GM23338 (cell line): ENCODE data around the gene LIPT1. TPM values are rescaled to one million over a fixed set of nuclear protein-coding genes. Genes with fewer than 3 reads are reported as not detected.

Experiments
- ATAC-seq: fragments of 200-7000 bp; cut with Tn5 transposase; 3 replicates; pipeline ENCODE4 v1.9.1; 2020
- DNase-seq: peaks from one replicate; pipeline ENCODE4 v3.0.0-alpha.2; 2015; ENCODE audit warnings: low spot score
- H2AFZ ChIP-seq: fragments of 200-600 bp; sonication (generic); 2 replicates; pipeline ENCODE4 v1.8.0; 2016; ENCODE audit warnings: antibody characterized with exemption, mild to moderate bottlenecking, moderate library complexity
- H3F3A ChIP-seq: fragments of 200-600 bp; sonication (generic); replicated peaks from 2 replicates; pipeline ENCODE4 v1.8.0; 2017; ENCODE audit warnings: antibody characterized with exemption, mixed run types, low read depth
- H3K27ac ChIP-seq: fragments of 200-600 bp; sonication (generic); 2 replicates; pipeline ENCODE4 v1.6.1; 2016; ENCODE audit warnings: low read depth
- H3K27me3 ChIP-seq: fragments of 200-600 bp; sonication (generic); 2 replicates; pipeline ENCODE4 v1.8.0; 2016; ENCODE audit warnings: mild to moderate bottlenecking, mixed run types, moderate library complexity; ENCODE audit not compliant: insufficient read depth
- H3K36me3 ChIP-seq: fragments of 200-600 bp; sonication (generic); 2 replicates; pipeline ENCODE4 v1.8.0; 2016; ENCODE audit warnings: mild to moderate bottlenecking; ENCODE audit not compliant: insufficient read depth
- H3K4me1 ChIP-seq: fragments of 200-600 bp; sonication (generic); 2 replicates; pipeline ENCODE4 v1.8.0; 2016; ENCODE audit warnings: mild to moderate bottlenecking, moderate library complexity; ENCODE audit not compliant: insufficient read depth
- H3K4me2 ChIP-seq: fragments of 200-600 bp; sonication (generic); 2 replicates; pipeline ENCODE4 v1.7.1; 2017; ENCODE audit warnings: mixed run types
- H3K4me3 ChIP-seq: fragments of 200-600 bp; sonication (generic); 2 replicates; pipeline ENCODE4 v1.6.1; 2016; ENCODE audit warnings: mixed run types
- H3K79me2 ChIP-seq: fragments of 200-600 bp; sonication (generic); replicated peaks from 2 replicates; pipeline ENCODE4 v1.8.0; 2017; ENCODE audit warnings: mild to moderate bottlenecking; ENCODE audit not compliant: insufficient read depth
- H3K9me2 ChIP-seq: fragments of 200-600 bp; sonication (generic); 2 replicates; pipeline ENCODE4 v1.8.0; 2017; ENCODE audit not compliant: insufficient read depth
- H4K20me1 ChIP-seq: fragments of 200-600 bp; sonication (generic); replicated peaks from 2 replicates; pipeline ENCODE4 v1.8.0; 2017; ENCODE audit warnings: mild to moderate bottlenecking; ENCODE audit not compliant: insufficient read depth
- H3K27ac Mint-ChIP-seq: 2 replicates; pipeline ENCODE4 v1.8.0; 2020; ENCODE audit warnings: inconsistent platforms, mild to moderate bottlenecking, moderate library complexity, mixed read lengths
- H3K27me3 Mint-ChIP-seq: 3 replicates; pipeline ENCODE4 v1.8.0; 2022; ENCODE audit warnings: low read depth, mild to moderate bottlenecking, moderate library complexity, mixed read lengths, inconsistent platforms; ENCODE audit not compliant: insufficient read depth, poor library complexity
- H3K36me3 Mint-ChIP-seq: 3 replicates; pipeline ENCODE4 v1.8.0; 2021; ENCODE audit warnings: low read depth, mild to moderate bottlenecking, inconsistent platforms, moderate library complexity, mixed read lengths
- H3K4me1 Mint-ChIP-seq: 3 replicates; pipeline ENCODE4 v1.8.0; 2020; ENCODE audit warnings: mild to moderate bottlenecking, inconsistent platforms, mixed read lengths
- H3K4me3 Mint-ChIP-seq: 3 replicates; pipeline ENCODE4 v1.8.0; 2021; ENCODE audit warnings: moderate library complexity, mild to moderate bottlenecking, inconsistent platforms, mixed read lengths
- H3K9me3 Mint-ChIP-seq: 3 replicates; pipeline ENCODE4 v1.8.0; 2020; ENCODE audit warnings: moderate library complexity, mild to moderate bottlenecking, inconsistent platforms, mixed read lengths
- CREB1 ChIP-seq: fragments of 250-450 bp; sonication (Bioruptor Pico); IDR thresholded peaks from 2 replicates; pipeline ENCODE4 v1.5.0; 2020; ENCODE audit warnings: low read depth, mild to moderate bottlenecking, moderate library complexity
- CTCF ChIP-seq, 2 experiments: fragments of 200-600 bp in 1 of 2; sonication (generic) in 1 of 2; conservative IDR thresholded peaks; 2 replicates each; pipeline versions ENCODE4 v1.5.1 to v1.6.1; 2016 to 2017; ENCODE audit warnings: antibody characterized with exemption in 2 of 2, low read depth in 2 of 2, mild to moderate bottlenecking in 2 of 2, moderate library complexity in 1 of 2
- EZH2 ChIP-seq: fragments of 200-600 bp; sonication (generic); IDR thresholded peaks from one replicate; pipeline ENCODE4 v1.8.0; 2017; ENCODE audit warnings: antibody characterized with exemption, mild to moderate bottlenecking, low read depth; ENCODE audit not compliant: unreplicated experiment
- EZH2phosphoT487 ChIP-seq: fragments of 200-600 bp; sonication (generic); IDR thresholded peaks from one replicate; pipeline ENCODE4 v1.8.1; 2018; ENCODE audit warnings: antibody characterized with exemption; ENCODE audit not compliant: unreplicated experiment
- JUNB ChIP-seq: IDR thresholded peaks from one replicate; pipeline ENCODE4 v1.6.1; 2016; ENCODE audit warnings: antibody characterized with exemption; ENCODE audit not compliant: unreplicated experiment
- NANOG ChIP-seq: IDR thresholded peaks from 2 replicates; pipeline ENCODE4 v1.6.1; 2016; ENCODE audit warnings: antibody characterized with exemption, borderline replicate concordance
- REST ChIP-seq: IDR thresholded peaks from one replicate; pipeline ENCODE4 v1.6.1; 2018; ENCODE audit warnings: antibody characterized with exemption; ENCODE audit not compliant: unreplicated experiment
- STAT1 ChIP-seq: IDR thresholded peaks from one replicate; pipeline ENCODE4 v1.6.1; 2016; ENCODE audit warnings: antibody characterized with exemption; ENCODE audit not compliant: unreplicated experiment
- ZNF114 ChIP-seq: fragments of 250-450 bp; sonication (Bioruptor Pico); IDR thresholded peaks from 2 replicates; pipeline ENCODE4 v1.5.0; 2020; ENCODE audit warnings: mild to moderate bottlenecking, moderate library complexity
- ZNF331 ChIP-seq: fragments of 250-450 bp; sonication (Bioruptor Pico); IDR thresholded peaks from 2 replicates; pipeline ENCODE4 v1.5.0; 2020; ENCODE audit warnings: low read depth, mild to moderate bottlenecking, moderate library complexity
- ZNF462 ChIP-seq: fragments of 250-450 bp; sonication (Bioruptor Pico); IDR thresholded peaks from 2 replicates; pipeline ENCODE4 v1.5.0; 2020; ENCODE audit warnings: mild to moderate bottlenecking, moderate library complexity
- long read RNA-seq: library from polyadenylated mRNA; unstranded; transcript quantifications from one replicate; pipeline ENCODE4 v2.0.0, GENCODE V29; 2020; ENCODE audit not compliant: unreplicated experiment
- polyA plus RNA-seq: library from polyadenylated mRNA; unstranded; fragments of >200 nt; fragmentation: Nextera tagmentation; extraction: Ambion mirVana; gene quantifications from 2 replicates; pipeline ENCODE4 v1.2.1, GENCODE V29; 2016
- total RNA-seq: library from RNA; depleted of rRNA; stranded (reverse); fragments of >200 nt; shearing (Covaris generic); gene quantifications from 2 replicates; pipeline ENCODE4 v1.2.3, GENCODE V29; 2014; rRNA removed
- TF ChIP-seq, protein P1 (sequence below): IDR thresholded peaks from 2 replicates; pipeline ENCODE4 v1.6.1; 2016; ENCODE audit warnings: antibody characterized with exemption

Gene LIPT1
- total RNA-seq (7.7 and 11.5 TPM in 2 replicates), polyA plus RNA-seq (12.7 and 15.4 TPM in 2 replicates)
- long read RNA-seq, partial matches to known transcripts: 2 of 10 reads
- long read RNA-seq, other reads (novel, unspliced or antisense): 4 of 10 reads

GRCh38 chr2:99154643-99155536 is at the start of gene LIPT1, which contains the start of gene TSGA10:
LIPT1 (plus strand) TSS chr2:99154967; CDS start chr2:99161958, 6,991 bp downstream.
TSGA10 (minus strand) TSS chr2:99154942; CDS start chr2:99109439, 45,503 bp downstream.
- peak; percentile 92 for ATAC-seq
- DNase-seq: peak; percentile 91
- no peaks in the 10 kb centered on the region for H3K9me2 ChIP-seq
- 0 out of 2 replicates have a peak, but pooled peaks cover 4% of the 10 kb centered on the region for H4K20me1 ChIP-seq
- peak within 1 kb of the TSS; percentile 99 for H2AFZ ChIP-seq
- H3K4me3 ChIP-seq: peak within 1 kb of the TSS; percentile 92
- Mint-ChIP-seq H3K4me3 (peak within 1 kb of the TSS; percentile 87), H3K27ac (peak within 1 kb of the TSS; percentile 95), H3K27me3 (peaks cover 4% of the 10 kb centered on the region), H3K36me3 (peaks cover 18% of the 10 kb centered on the region), H3K4me1 (peaks cover 16% of the 10 kb centered on the region), H3K9me3 (no peaks in the 10 kb centered on the region)
- H3F3A ChIP-seq: no peaks in the 10 kb centered on the region
- peaks cover 16% of the 10 kb centered on the region for H3K79me2 ChIP-seq
- H3K4me2 ChIP-seq: peak within 1 kb of the TSS; percentile 97
- H3K4me1 ChIP-seq: peaks cover 14% of the 10 kb centered on the region
- H3K27me3 ChIP-seq: no peaks in the 10 kb centered on the region
- peak within 1 kb of the TSS; percentile 74; the same call in 1 of the 2 replicates for H3K27ac ChIP-seq
- peaks cover 8% of the 10 kb centered on the region; the same call in 1 of the 2 replicates for H3K36me3 ChIP-seq
- TF ChIP-seq REST: no peak
- no peak for TF ChIP-seq EZH2
- 0 out of 4 replicates have a peak, but pooled peaks of 1 of the 2 experiments have one; percentile 19 for TF ChIP-seq CTCF (conservative IDR thresholded peaks at IDR 0.05; ENCODE audit: low read depth in 2 of 2)
- peak; percentile 80 for TF ChIP-seq CREB1
- TF ChIP-seq STAT1: no peak
- TF ChIP-seq EZH2phosphoT487: no peak
- no peak for TF ChIP-seq NANOG
- TF ChIP-seq ZNF331 (CRISPR knock-in tag): no peak
- no peak for TF ChIP-seq JUNB
- TF ChIP-seq ZNF114: no peak
- TF ChIP-seq, protein P1, sequence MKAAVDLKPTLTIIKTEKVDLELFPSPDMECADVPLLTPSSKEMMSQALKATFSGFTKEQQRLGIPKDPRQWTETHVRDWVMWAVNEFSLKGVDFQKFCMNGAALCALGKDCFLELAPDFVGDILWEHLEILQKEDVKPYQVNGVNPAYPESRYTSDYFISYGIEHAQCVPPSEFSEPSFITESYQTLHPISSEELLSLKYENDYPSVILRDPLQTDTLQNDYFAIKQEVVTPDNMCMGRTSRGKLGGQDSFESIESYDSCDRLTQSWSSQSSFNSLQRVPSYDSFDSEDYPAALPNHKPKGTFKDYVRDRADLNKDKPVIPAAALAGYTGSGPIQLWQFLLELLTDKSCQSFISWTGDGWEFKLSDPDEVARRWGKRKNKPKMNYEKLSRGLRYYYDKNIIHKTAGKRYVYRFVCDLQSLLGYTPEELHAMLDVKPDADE: peak; percentile 37; the same call in 1 of the 2 replicates
- no peak for TF ChIP-seq ZNF462 (CRISPR knock-in tag)
